ENCODE results near the gene SPAG8.

- no peak for TF ChIP-seq ZNF70 (CRISPR knock-in tag; IDR thresholded peaks at IDR 0.05)
- TF ChIP-seq RARB (CRISPR knock-in tag; IDR thresholded peaks at IDR 0.05) = no peak
- no peak for TF ChIP-seq CSDC2 (CRISPR knock-in tag; IDR thresholded peaks at IDR 0.05)
- TF ChIP-seq TSHZ2 (CRISPR knock-in tag; IDR thresholded peaks at IDR 0.05) = no peak
- no peak for TF ChIP-seq ESRRG (CRISPR knock-in tag; IDR thresholded peaks at IDR 0.05)
- no peak for TF ChIP-seq ZNF565 (CRISPR knock-in tag; conservative IDR thresholded peaks at IDR 0.05; ENCODE audit: low read depth)
- no peak for TF ChIP-seq ZFP3 (CRISPR knock-in tag; IDR thresholded peaks at IDR 0.05)
- TF ChIP-seq, protein P1, sequence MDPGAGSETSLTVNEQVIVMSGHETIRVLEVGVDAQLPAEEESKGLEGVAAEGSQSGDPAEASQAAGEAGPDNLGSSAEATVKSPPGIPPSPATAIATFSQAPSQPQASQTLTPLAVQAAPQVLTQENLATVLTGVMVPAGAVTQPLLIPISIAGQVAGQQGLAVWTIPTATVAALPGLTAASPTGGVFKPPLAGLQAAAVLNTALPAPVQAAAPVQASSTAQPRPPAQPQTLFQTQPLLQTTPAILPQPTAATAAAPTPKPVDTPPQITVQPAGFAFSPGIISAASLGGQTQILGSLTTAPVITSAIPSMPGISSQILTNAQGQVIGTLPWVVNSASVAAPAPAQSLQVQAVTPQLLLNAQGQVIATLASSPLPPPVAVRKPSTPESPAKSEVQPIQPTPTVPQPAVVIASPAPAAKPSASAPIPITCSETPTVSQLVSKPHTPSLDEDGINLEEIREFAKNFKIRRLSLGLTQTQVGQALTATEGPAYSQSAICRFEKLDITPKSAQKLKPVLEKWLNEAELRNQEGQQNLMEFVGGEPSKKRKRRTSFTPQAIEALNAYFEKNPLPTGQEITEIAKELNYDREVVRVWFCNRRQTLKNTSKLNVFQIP (CRISPR knock-in tag; IDR thresholded peaks at IDR 0.05; ENCODE audit: borderline replicate concordance, low read depth) = no peak
- no peak for TF ChIP-seq ISL1 (CRISPR knock-in tag; IDR thresholded peaks at IDR 0.05)
- no peak for TF ChIP-seq SNAI2 (CRISPR knock-in tag; IDR thresholded peaks at IDR 0.05)
- TF ChIP-seq CREB5 (CRISPR knock-in tag; IDR thresholded peaks at IDR 0.05; ENCODE audit: low read depth) = no peak
- TF ChIP-seq, protein P2, sequence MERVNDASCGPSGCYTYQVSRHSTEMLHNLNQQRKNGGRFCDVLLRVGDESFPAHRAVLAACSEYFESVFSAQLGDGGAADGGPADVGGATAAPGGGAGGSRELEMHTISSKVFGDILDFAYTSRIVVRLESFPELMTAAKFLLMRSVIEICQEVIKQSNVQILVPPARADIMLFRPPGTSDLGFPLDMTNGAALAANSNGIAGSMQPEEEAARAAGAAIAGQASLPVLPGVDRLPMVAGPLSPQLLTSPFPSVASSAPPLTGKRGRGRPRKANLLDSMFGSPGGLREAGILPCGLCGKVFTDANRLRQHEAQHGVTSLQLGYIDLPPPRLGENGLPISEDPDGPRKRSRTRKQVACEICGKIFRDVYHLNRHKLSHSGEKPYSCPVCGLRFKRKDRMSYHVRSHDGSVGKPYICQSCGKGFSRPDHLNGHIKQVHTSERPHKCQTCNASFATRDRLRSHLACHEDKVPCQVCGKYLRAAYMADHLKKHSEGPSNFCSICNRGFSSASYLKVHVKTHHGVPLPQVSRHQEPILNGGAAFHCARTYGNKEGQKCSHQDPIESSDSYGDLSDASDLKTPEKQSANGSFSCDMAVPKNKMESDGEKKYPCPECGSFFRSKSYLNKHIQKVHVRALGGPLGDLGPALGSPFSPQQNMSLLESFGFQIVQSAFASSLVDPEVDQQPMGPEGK (CRISPR knock-in tag; IDR thresholded peaks at IDR 0.05; ENCODE audit: borderline replicate concordance) = no peak
- TF ChIP-seq ZNF8 (CRISPR knock-in tag; IDR thresholded peaks at IDR 0.05) = no peak
Measured at GRCh38 chr9:35816708-35817107, 4.6 kb upstream of the SPAG8 start.
